Parathyroid adenoma (tissue), 2 donors: ENCODE data around the gene IFT43.

Source experiments
- H2AFZ ChIP-seq: fragments of 300-600 bp; sonication (generic); one replicate; pipeline ENCODE4 v1.7.0; 2017; ENCODE audit warnings: antibody characterized with exemption, mild to moderate bottlenecking
- H3K27ac ChIP-seq: fragments of 300-600 bp; sonication (generic); one replicate; pipeline ENCODE4 v1.7.0; 2017
- H3K27me3 ChIP-seq: fragments of 300-600 bp; sonication (generic); one replicate; pipeline ENCODE4 v1.7.0; 2017; ENCODE audit warnings: low read length; ENCODE audit not compliant: control insufficient read depth, insufficient read depth
- H3K36me3 ChIP-seq: fragments of 300-600 bp; sonication (generic); one replicate; pipeline ENCODE4 v1.7.0; 2017; ENCODE audit warnings: low read length; ENCODE audit not compliant: control insufficient read depth, insufficient read depth
- H3K4me1 ChIP-seq: fragments of 300-600 bp; sonication (generic); one replicate; pipeline ENCODE4 v1.7.0; 2017; ENCODE audit warnings: control low read depth
- H3K4me2 ChIP-seq: fragments of 300-600 bp; sonication (generic); one replicate; pipeline ENCODE4 v1.7.0; 2017; ENCODE audit warnings: low read length
- H3K4me3 ChIP-seq: fragments of 300-600 bp; sonication (generic); one replicate; pipeline ENCODE4 v1.7.0; 2017; ENCODE audit warnings: low read depth, low read length
- H3K79me2 ChIP-seq: fragments of 300-600 bp; sonication (generic); one replicate; pipeline ENCODE4 v1.7.0; 2017; ENCODE audit warnings: control low read depth
- H3K9ac ChIP-seq: fragments of 300-600 bp; sonication (generic); one replicate; pipeline ENCODE4 v1.7.0; 2017; ENCODE audit warnings: mild to moderate bottlenecking
- H3K9me3 ChIP-seq: fragments of 300-600 bp; sonication (generic); one replicate; pipeline ENCODE4 v1.7.0; 2017; ENCODE audit warnings: low read length; ENCODE audit not compliant: control insufficient read depth
- CTCF ChIP-seq: fragments of 300-600 bp; sonication (generic); IDR thresholded peaks from one replicate; pipeline ENCODE4 v1.7.0; 2017; ENCODE audit warnings: antibody characterized with exemption, mild to moderate bottlenecking
- donor health status: primary hyperparathyroidism.

The IFT43 gene

GRCh38 chr14:75993567-75994041 lies 8.0 kb downstream of the IFT43 start:
- no peaks in the 10 kb centered on the region for H3K4me1 ChIP-seq
- no peak overlapping the region for H3K9ac ChIP-seq
- H3K27ac ChIP-seq = no peak overlapping the region
- H3K79me2 ChIP-seq = peaks cover 19% of the 10 kb centered on the region
- H3K36me3 ChIP-seq = no peaks in the 10 kb centered on the region
- H3K27me3 ChIP-seq = no peaks in the 10 kb centered on the region
- TF ChIP-seq CTCF = no peak
- H3K4me2 ChIP-seq = no peak overlapping the region
- no peak overlapping the region for H2AFZ ChIP-seq
- no peaks in the 10 kb centered on the region for H3K9me3 ChIP-seq
- no peak overlapping the region for H3K4me3 ChIP-seq

- no peak overlapping the region for H3K9ac ChIP-seq
- TF ChIP-seq CTCF = no peak
- H3K9me3 ChIP-seq = no peaks in the 10 kb centered on the region
- H3K4me3 ChIP-seq = no peak overlapping the region
- no peak overlapping the region for H3K4me2 ChIP-seq
- H3K79me2 ChIP-seq = peaks cover 17% of the 10 kb centered on the region
- no peaks in the 10 kb centered on the region for H3K36me3 ChIP-seq
- no peaks in the 10 kb centered on the region for H3K4me1 ChIP-seq
- peak overlapping the region; percentile 48 for H3K27ac ChIP-seq
- H3K27me3 ChIP-seq = no peaks in the 10 kb centered on the region
- H2AFZ ChIP-seq = no peak overlapping the region
Observed at GRCh38 chr14:75995372-75996041, 9.9 kb downstream of the IFT43 start.

GRCh38 chr14:75996488-75996887 lies 10.9 kb downstream of the IFT43 start:
- no peaks in the 10 kb centered on the region for H3K36me3 ChIP-seq

GRCh38 chr14:75999511-76000190 lies 14.1 kb downstream of the IFT43 start:
- H3K36me3 ChIP-seq = no peaks in the 10 kb centered on the region
- H2AFZ ChIP-seq = no peak overlapping the region
- no peak overlapping the region for H3K4me2 ChIP-seq
- H3K27ac ChIP-seq = no peak overlapping the region
- TF ChIP-seq CTCF = no peak
- no peaks in the 10 kb centered on the region for H3K4me1 ChIP-seq
- peaks cover 17% of the 10 kb centered on the region for H3K79me2 ChIP-seq
- no peak overlapping the region for H3K4me3 ChIP-seq
- H3K9me3 ChIP-seq = no peaks in the 10 kb centered on the region
- no peak overlapping the region for H3K9ac ChIP-seq
- H3K27me3 ChIP-seq = no peaks in the 10 kb centered on the region

More at GRCh38 chr14:75996488-75996887, 10.9 kb downstream of the IFT43 start:
- H3K4me2 ChIP-seq = no peak overlapping the region
- no peaks in the 10 kb centered on the region for H3K9me3 ChIP-seq
- H3K27ac ChIP-seq = no peak overlapping the region
- peaks cover 17% of the 10 kb centered on the region for H3K79me2 ChIP-seq
- TF ChIP-seq CTCF = no peak
- no peaks in the 10 kb centered on the region for H3K4me1 ChIP-seq
- no peak overlapping the region for H3K9ac ChIP-seq
- no peaks in the 10 kb centered on the region for H3K27me3 ChIP-seq
- H2AFZ ChIP-seq = no peak overlapping the region
- no peak overlapping the region for H3K4me3 ChIP-seq
